ENCODE data around the gene TINAG.

The TINAG gene

GRCh38 chr6:54308986-54309315, 710 bp downstream of the TINAG start:
- no peak for DNase-seq (ENCODE audit: low read depth)

- no peak for DNase-seq (ENCODE audit: low read depth)
Measured at GRCh38 chr6:54310377-54311152, 2.3 kb downstream of the TINAG start.

GRCh38 chr6:54315656-54316055, 7.4 kb downstream of the TINAG start:
- no peak for DNase-seq (ENCODE audit: low read depth)

- DNase-seq (ENCODE audit: low read depth): no peak
Measured at GRCh38 chr6:54320871-54321270, 12.6 kb downstream of the TINAG start.

GRCh38 chr6:54327631-54328030, 19.4 kb downstream of the TINAG start:
- DNase-seq (ENCODE audit: low read depth): no peak

GRCh38 chr6:54331571-54331970, 23.3 kb downstream of the TINAG start:
- DNase-seq (ENCODE audit: low read depth): peak; percentile 81

- peak; percentile 96 for DNase-seq (ENCODE audit: low read depth)
Measured at GRCh38 chr6:54335871-54336270, 27.6 kb downstream of the TINAG start.

- no peak for DNase-seq (ENCODE audit: low read depth)
Measured at GRCh38 chr6:54353975-54354374, 45.7 kb downstream of the TINAG start.

GRCh38 chr6:54354608-54355007, 46.4 kb downstream of the TINAG start:
- DNase-seq (ENCODE audit: low read depth): no peak

- no peak for DNase-seq (ENCODE audit: low read depth)
Measured at GRCh38 chr6:54357141-54357540, 48.9 kb downstream of the TINAG start.

GRCh38 chr6:54361188-54361587, 52.9 kb downstream of the TINAG start:
- DNase-seq (ENCODE audit: low read depth): no peak

- DNase-seq (ENCODE audit: low read depth): no peak
Measured at GRCh38 chr6:54361734-54362133, 53.5 kb downstream of the TINAG start.

GRCh38 chr6:54366667-54367327, 58.6 kb downstream of the TINAG start:
- peak; percentile 48 for DNase-seq (ENCODE audit: low read depth)

- DNase-seq (ENCODE audit: low read depth): peak; percentile 13
Measured at GRCh38 chr6:54377776-54378175, 69.5 kb downstream of the TINAG start.

GRCh38 chr6:54386295-54386694, 78.1 kb downstream of the TINAG start:
- no peak for DNase-seq (ENCODE audit: low read depth)

GRCh38 chr6:54390362-54390761, 82.1 kb downstream of the TINAG start:
- DNase-seq (ENCODE audit: low read depth): no peak

GRCh38 chr6:54391577-54391976, 83.3 kb downstream of the TINAG start:
- DNase-seq (ENCODE audit: low read depth): no peak

- no peak for DNase-seq (ENCODE audit: low read depth)
Measured at GRCh38 chr6:54403096-54403495, 94.9 kb downstream of the TINAG start.

- DNase-seq (ENCODE audit: low read depth): peak; percentile 66
Measured at GRCh38 chr6:54404791-54405190, 96.5 kb downstream of the TINAG start.

- no peak for DNase-seq (ENCODE audit: low read depth)
Measured at GRCh38 chr6:54411767-54412166, 103.5 kb downstream of the TINAG start.

- DNase-seq (ENCODE audit: low read depth): no peak
Measured at GRCh38 chr6:54415517-54415916, 107.3 kb downstream of the TINAG start.

GRCh38 chr6:54419885-54420284, 111.6 kb downstream of the TINAG start:
- DNase-seq (ENCODE audit: low read depth): peak; percentile 95

- no peak for DNase-seq (ENCODE audit: low read depth)
Measured at GRCh38 chr6:54426995-54427394, 118.8 kb downstream of the TINAG start.

- no peak for DNase-seq (ENCODE audit: low read depth)
Measured at GRCh38 chr6:54427396-54427937, 119.2 kb downstream of the TINAG start.
